Measurements from ENCODE around the gene LMO4.
A peak's percentile ranks its signal among the peaks of the same experiment; 100 is the strongest.

Gene LMO4

DNA sequence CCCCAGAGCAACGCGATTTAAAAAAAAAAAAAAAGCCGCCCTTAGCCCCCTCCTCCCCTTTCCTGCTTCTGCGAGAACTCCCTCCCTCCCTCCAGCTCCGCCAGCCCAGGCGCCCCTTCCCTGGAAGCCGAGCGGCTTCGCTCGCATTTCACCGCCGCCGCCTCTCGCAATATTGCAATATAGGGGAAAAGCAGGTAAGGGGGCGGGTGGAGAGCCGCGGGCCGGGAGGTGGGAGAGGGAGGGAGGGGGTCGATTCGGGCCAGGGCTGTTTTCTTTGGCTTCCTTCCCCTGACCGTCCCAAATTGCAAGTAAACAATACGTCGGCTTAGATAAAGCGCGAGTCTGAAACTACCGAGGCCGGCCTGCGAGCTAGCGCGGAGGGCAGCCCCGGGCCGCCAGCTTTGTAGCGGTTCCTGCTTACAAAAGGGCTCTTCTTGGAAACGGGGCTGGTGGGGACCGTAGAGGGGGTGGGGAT, 408 bp downstream of the LMO4 start:
- DNase-seq = peak; percentile 43

GRCh38 chr1:87329526-87330056, 911 bp downstream of the LMO4 start:
- DNase-seq = peak; percentile 28

- DNase-seq = peak; percentile 37
Measured at GRCh38 chr1:87330057-87330884, 1.6 kb downstream of the LMO4 start.

GRCh38 chr1:87330885-87331364, 2.2 kb downstream of the LMO4 start:
- peak; percentile 5 for DNase-seq

DNA sequence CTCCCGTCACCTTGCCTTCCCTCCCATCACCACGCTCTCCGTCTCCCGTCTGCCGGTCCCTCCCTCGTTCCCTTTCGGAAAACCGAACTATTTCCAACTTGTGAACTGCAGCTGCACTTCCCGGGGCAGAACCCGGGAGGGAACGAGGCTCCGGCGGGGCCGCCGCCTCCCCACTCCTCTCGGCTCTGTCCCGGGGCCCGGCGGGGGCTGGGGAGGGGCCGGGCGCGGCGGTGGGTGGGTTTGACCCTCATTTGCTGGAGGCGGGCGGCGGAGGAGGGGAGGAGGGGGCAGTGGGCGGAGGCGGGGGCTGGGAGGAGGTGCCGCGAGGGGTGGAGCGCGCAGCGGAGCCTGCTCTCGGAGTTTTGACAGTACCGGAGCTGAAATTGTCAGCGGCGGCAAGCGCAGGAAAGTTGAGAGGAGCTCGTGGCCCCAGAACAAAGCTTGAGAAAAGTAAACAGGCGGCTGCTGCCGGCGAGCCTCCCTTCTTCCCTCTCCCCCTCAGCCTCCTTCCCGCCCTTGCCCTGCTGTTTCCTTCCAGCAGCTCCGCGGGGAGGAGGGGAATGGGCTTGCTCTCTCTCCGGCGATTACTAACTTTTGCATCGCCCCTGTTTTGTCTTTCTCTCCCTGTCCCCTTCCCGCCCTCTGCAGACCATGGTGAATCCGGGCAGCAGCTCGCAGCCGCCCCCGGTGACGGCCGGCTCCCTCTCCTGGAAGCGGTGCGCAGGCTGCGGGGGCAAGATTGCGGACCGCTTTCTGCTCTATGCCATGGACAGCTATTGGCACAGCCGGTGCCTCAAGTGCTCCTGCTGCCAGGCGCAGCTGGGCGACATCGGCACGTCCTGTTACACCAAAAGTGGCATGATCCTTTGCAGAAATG, 2.9 kb downstream of the LMO4 start:
- DNase-seq = peak; percentile 69

- peak; percentile 24 for DNase-seq
Measured at GRCh38 chr1:87333692-87334347, 5.1 kb downstream of the LMO4 start.

- peak; percentile 60 for DNase-seq
Measured at GRCh38 chr1:87334351-87335174, 5.9 kb downstream of the LMO4 start.

- DNase-seq = peak; percentile 40
Measured at GRCh38 chr1:87335175-87335884, 6.7 kb downstream of the LMO4 start.

DNA sequence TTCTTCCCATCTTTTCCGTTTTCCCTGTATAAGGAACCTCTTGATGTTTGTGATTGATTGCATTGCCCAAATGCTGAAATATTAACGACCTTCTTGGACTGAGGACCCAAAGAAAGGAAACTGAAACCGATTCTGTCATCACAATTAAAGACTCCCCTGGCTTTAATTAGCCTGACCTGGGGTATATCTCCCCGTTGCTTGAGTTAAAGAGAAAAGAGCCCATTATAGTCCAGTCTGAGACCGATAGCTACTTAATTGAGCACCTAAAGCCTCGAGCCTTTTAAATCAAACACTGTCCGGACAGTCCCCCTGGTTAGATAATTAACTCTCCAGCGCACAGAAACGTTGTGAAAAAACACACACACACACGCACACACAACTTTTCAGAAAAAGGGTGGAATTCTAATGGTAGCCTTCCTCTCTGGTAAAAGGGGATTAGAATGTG, 8.0 kb downstream of the LMO4 start:
- DNase-seq = peak; percentile 27

- DNase-seq = no peak
Measured at GRCh38 chr1:87337606-87338005, 8.9 kb downstream of the LMO4 start.

DNA sequence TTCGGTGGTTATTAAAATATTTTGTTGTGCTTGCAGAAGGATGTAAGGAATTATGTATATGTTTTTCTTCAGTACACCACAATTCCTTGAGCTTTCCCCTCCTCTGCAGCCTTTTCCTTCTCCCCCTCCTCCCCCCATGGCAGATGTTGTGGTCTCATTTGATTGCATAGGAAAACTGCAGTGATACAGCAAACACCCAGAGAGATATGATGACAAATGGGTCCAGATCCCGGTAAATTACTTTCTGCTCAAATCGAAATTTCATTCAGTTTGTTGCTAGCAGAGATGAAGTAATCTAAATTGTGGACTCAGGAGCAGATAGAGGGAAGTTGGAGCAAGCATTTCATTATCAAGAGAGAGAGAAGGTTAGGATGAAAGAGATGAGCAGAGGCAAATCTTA, 9.9 kb downstream of the LMO4 start:
- peak; percentile 62 for DNase-seq

- no peak for DNase-seq
Measured at GRCh38 chr1:87344231-87344630, 15.6 kb downstream of the LMO4 start.

GRCh38 chr1:87346130-87346814, 17.6 kb downstream of the LMO4 start:
- no peak for DNase-seq

DNA sequence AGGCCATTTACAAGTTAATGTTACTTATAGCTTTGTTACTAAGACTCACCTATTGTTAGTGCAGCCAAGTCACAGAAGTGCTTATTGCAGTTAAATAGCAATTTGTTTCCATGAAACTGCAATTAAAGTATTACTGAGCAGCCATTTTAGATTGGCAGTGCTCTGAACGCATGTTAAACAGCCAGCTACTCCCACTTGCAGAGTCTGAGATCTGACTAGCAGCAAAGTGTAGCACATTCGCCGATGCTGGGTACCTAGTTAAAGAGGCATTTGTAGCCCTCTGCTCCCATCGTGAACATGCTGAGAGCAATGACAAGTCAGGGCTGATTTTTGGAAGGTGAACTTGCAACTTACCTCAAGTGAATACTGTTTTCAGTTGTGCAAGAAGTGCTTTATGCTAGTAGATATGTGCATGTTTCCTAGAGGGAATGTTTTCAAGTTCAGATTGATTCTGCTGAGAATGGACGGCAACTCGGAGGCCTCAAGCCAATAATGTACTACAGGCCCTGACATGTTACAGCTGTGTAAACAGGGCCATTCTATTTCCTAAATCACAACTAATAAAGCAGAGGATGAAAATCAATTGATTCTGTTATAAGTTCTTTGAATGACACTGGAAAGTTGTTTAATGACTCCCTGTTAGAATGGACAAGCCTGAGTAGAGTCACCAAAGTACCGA, 19.8 kb downstream of the LMO4 start:
- DNase-seq = no peak

DNA sequence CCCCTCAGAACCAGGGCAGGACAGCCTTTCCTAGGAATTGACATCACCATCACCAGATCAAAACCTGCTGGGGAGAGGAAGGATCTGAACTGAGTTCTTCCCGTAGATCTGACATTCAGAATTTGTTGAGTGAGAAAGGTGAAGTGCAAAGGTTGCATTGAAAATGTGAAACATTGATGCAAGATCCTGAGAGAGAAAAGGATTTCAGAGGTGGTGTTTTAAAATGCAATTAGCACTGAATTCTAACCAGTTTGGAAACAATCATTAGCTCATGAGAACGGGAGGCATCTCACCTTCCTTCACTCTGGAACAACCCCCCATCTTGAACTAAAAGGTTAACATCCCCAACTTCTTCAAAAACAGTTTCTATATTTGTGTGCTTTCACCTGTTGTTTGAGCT, 20.4 kb downstream of the LMO4 start:
- no peak for DNase-seq

- no peak for DNase-seq
Measured at GRCh38 chr1:87355894-87356293, 27.2 kb downstream of the LMO4 start.

- no peak for DNase-seq
Measured at GRCh38 chr1:87356591-87356990, 27.9 kb downstream of the LMO4 start.

- DNase-seq = no peak
Measured at GRCh38 chr1:87358219-87358618, 29.5 kb downstream of the LMO4 start.

- DNase-seq = no peak
Measured at GRCh38 chr1:87359586-87359985, 30.9 kb downstream of the LMO4 start.

Measured in fibroblast of skin of right quadriceps (primary cell).